IPS DF 6.9 (cell line): ENCODE data around the gene ZNF683.

ENCODE experiments used
- DNase-seq: peaks from one replicate; pipeline ENCODE4 v3.0.0-alpha.2; 2013; ENCODE audit warnings: low read depth, low spot score
- H3K27ac ChIP-seq: one replicate; pipeline ENCODE4 v1.5.1; 2013; ENCODE audit warnings: low read length, control low read depth
- H3K27me3 ChIP-seq: 2 replicates; pipeline ENCODE4 v1.6.1; 2013; ENCODE audit warnings: mild to moderate bottlenecking, low read length; ENCODE audit not compliant: control insufficient read depth, insufficient read depth
- H3K36me3 ChIP-seq: 2 replicates; pipeline ENCODE4 v1.6.1; 2013; ENCODE audit warnings: low read length; ENCODE audit not compliant: control insufficient read depth, insufficient read depth
- H3K4me1 ChIP-seq: 2 replicates; pipeline ENCODE4 v1.6.1; 2013; ENCODE audit warnings: low read length; ENCODE audit not compliant: control insufficient read depth, insufficient read depth
- H3K4me3 ChIP-seq: 2 replicates; pipeline ENCODE4 v1.5.1; 2013; ENCODE audit warnings: mild to moderate bottlenecking, low read length
- H3K9me3 ChIP-seq: 2 replicates; pipeline ENCODE4 v1.6.1; 2013; ENCODE audit warnings: low read length, inconsistent platforms; ENCODE audit not compliant: control insufficient read depth, insufficient read depth
- WGBS: extraction: QIAGEN DNeasy Blood & Tissue Kit; methylation state at CpG from one replicate; pipeline ENCODE4 v1.1.7; 2013; ENCODE audit warnings: mixed read lengths, missing lambda C conversion rate; ENCODE audit not compliant: insufficient read length, insufficient coverage; 5-methylcytosine and 5-hydroxymethylcytosine counted together

Gene ZNF683

GRCh38 chr1:26321315-26322041 is 51.1 kb downstream of the ZNF683 start:
- DNase-seq = peak; percentile 71
- Histone ChIP-seq H3K4me3 (no peak overlapping the region), H3K27ac (no peak overlapping the region), H3K9me3 (no peaks in the 10 kb centered on the region), H3K4me1 (peaks cover 3% of the 10 kb centered on the region; the same call in 1 of the 2 replicates), H3K36me3 (peaks cover 9% of the 10 kb centered on the region; the same call in 1 of the 2 replicates), H3K27me3 (no peaks in the 10 kb centered on the region)
- no CpG with 5 or more reads among the region's 16 CpGs for WGBS

GRCh38 chr1:26320896-26321295 is 51.7 kb downstream of the ZNF683 start:
- H3K27me3 ChIP-seq = no peaks in the 10 kb centered on the region
- peaks cover 3% of the 10 kb centered on the region; the same call in 1 of the 2 replicates for H3K4me1 ChIP-seq
- DNase-seq = no peak
- WGBS = no CpG with 5 or more reads among the region's 2 CpGs
- H3K9me3 ChIP-seq = no peaks in the 10 kb centered on the region
- H3K4me3 ChIP-seq = no peak overlapping the region
- no peak overlapping the region for H3K27ac ChIP-seq
- peaks cover 9% of the 10 kb centered on the region; the same call in 1 of the 2 replicates for H3K36me3 ChIP-seq

- DNase-seq = no peak
- H3K4me1 ChIP-seq = peaks cover 3% of the 10 kb centered on the region; the same call in 1 of the 2 replicates
- H3K36me3 ChIP-seq = peaks cover 2% of the 10 kb centered on the region; the same call in 1 of the 2 replicates
- WGBS = no CpG with 5 or more reads among the region's 9 CpGs
- no peaks in the 10 kb centered on the region for H3K9me3 ChIP-seq
- no peak overlapping the region for H3K27ac ChIP-seq
- H3K4me3 ChIP-seq = no peak overlapping the region
- no peaks in the 10 kb centered on the region for H3K27me3 ChIP-seq
Observed at GRCh38 chr1:26318338-26319064, 54.0 kb downstream of the ZNF683 start.

- Histone ChIP-seq H3K27me3 (no peaks in the 10 kb centered on the region), H3K36me3 (0 out of 2 replicates have a peak, but pooled peaks cover 2% of the 10 kb centered on the region), H3K9me3 (no peaks in the 10 kb centered on the region), H3K4me1 (peaks cover 3% of the 10 kb centered on the region; the same call in 1 of the 2 replicates), H3K4me3 (no peak within 1 kb of the TSS), H3K27ac (no peak within 1 kb of the TSS)
- no CpG with 5 or more reads among the region's 12 CpGs for WGBS
- DNase-seq = no peak
Observed at GRCh38 chr1:26317612-26318337, 54.8 kb downstream of the ZNF683 start, which contains the start of gene CD52. TSS of gene CD52 (plus strand) at chr1:26317958. CDS start at chr1:26318018, 60 bp downstream.

GRCh38 chr1:26317146-26317545 is 55.4 kb downstream of the ZNF683 start:
- no CpG with 5 or more reads among the region's 2 CpGs for WGBS
- Histone ChIP-seq H3K4me3 (no peak overlapping the region), H3K9me3 (no peaks in the 10 kb centered on the region), H3K27me3 (no peaks in the 10 kb centered on the region), H3K36me3 (0 out of 2 replicates have a peak, but pooled peaks cover under 1% of the 10 kb centered on the region), H3K27ac (no peak overlapping the region), H3K4me1 (peaks cover 3% of the 10 kb centered on the region; the same call in 1 of the 2 replicates)
- DNase-seq = no peak

- H3K9me3 ChIP-seq = no peaks in the 10 kb centered on the region
- DNase-seq = no peak
- no CpG with 5 or more reads among the region's 8 CpGs for WGBS
- H3K36me3 ChIP-seq = no peaks in the 10 kb centered on the region
- H3K27me3 ChIP-seq = no peaks in the 10 kb centered on the region
- H3K27ac ChIP-seq = no peak overlapping the region
- H3K4me1 ChIP-seq = peaks cover 3% of the 10 kb centered on the region; the same call in 1 of the 2 replicates
- no peak overlapping the region for H3K4me3 ChIP-seq
Observed at GRCh38 chr1:26315874-26316850, 56.4 kb downstream of the ZNF683 start.

- Histone ChIP-seq H3K4me1 (peaks cover 3% of the 10 kb centered on the region; the same call in 1 of the 2 replicates), H3K36me3 (no peaks in the 10 kb centered on the region), H3K9me3 (no peaks in the 10 kb centered on the region), H3K27me3 (no peaks in the 10 kb centered on the region), H3K27ac (no peak overlapping the region), H3K4me3 (no peak overlapping the region)
- DNase-seq = no peak
- WGBS = no CpG with 5 or more reads among the region's 5 CpGs
Observed at GRCh38 chr1:26314501-26314900, 58.0 kb downstream of the ZNF683 start.
